Endothelial cell of umbilical vein (primary cell): ENCODE results near the gene SDCCAG8.

Experiments
- EZH2 ChIP-seq: IDR thresholded peaks from 2 replicates; pipeline ENCODE4 v1.6.1; 2012; ENCODE audit warnings: borderline replicate concordance, low read depth, mild to moderate bottlenecking, moderate library complexity, low read length, inconsistent platforms; ENCODE audit not compliant: severe bottlenecking
- FOS ChIP-seq: IDR thresholded peaks from 2 replicates; pipeline ENCODE4 v1.6.1; 2011; ENCODE audit warnings: mild to moderate bottlenecking, low read length, moderate library complexity, borderline replicate concordance; ENCODE audit not compliant: insufficient read depth
- JUN ChIP-seq: IDR thresholded peaks from 2 replicates; pipeline ENCODE4 v1.6.1; 2011; ENCODE audit warnings: borderline replicate concordance, low read depth; ENCODE audit not compliant: insufficient read length, insufficient read depth
- MAX ChIP-seq: IDR thresholded peaks from 2 replicates; pipeline ENCODE4 v1.6.1; 2011; ENCODE audit not compliant: insufficient read depth, insufficient read length
- MYC ChIP-seq: IDR thresholded peaks from one replicate; pipeline ENCODE4 v1.6.1; 2011; ENCODE audit warnings: mild to moderate bottlenecking, low read depth, low read length
- POLR2A ChIP-seq: IDR thresholded peaks from 2 replicates; pipeline ENCODE4 v1.6.1; 2012; ENCODE audit warnings: low read depth, mild to moderate bottlenecking, control low read depth, low read length
- POLR2AphosphoS5 ChIP-seq: IDR thresholded peaks from 2 replicates; pipeline ENCODE4 v1.6.1; 2012; ENCODE audit warnings: low read depth, mild to moderate bottlenecking, control low read depth, low read length, moderate library complexity; ENCODE audit not compliant: insufficient read depth
- TF ChIP-seq, protein P1 (sequence below), 2 donors: IDR thresholded peaks; 1 replicate in 1 of 2; 2 replicates in 1 of 2; pipeline ENCODE4 v1.5.1; 2011; ENCODE audit warnings: low read length in 2 of 2, mild to moderate bottlenecking in 2 of 2, moderate library complexity in 2 of 2, control low read depth in 1 of 2, inconsistent platforms in 1 of 2, low read depth in 1 of 2; ENCODE audit not compliant: insufficient read depth in 1 of 2; ENCODE audit errors: extremely low read depth in 1 of 2

DNA sequence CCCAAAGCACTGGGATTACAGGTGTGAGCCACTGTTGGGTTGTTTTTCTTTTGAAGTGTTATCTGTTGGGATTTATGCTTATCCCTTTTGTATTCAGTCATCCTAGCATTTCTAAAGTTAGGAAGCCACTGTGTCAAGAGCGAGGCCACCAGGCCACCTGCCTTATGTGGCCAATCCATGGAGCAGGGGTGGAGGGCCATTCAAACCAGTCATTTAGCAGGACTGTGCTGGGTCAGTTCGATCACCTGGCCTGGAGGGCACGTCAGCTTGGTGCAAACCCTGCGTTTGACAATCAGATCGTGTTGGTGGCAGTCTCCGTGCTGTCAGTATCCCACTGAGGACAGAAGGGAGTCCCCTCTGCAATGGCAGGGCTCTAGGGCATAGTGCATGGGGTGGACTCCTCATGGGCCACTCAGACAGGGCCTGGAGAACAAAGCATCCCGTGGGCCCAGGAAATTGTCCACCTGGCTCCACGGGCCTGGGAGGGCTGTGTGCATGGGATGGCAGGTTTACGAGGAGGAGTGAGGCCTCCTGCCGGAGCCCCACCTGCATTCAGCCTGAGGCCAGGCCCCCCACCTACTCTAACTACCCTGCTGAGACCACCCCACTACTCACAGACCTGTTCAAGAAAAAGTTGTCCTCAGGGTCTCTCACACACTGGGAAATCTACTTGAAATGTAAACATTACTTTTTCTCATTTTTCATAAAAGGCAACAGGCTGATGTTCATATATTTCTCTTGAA is 242.3 kb downstream of the SDCCAG8 start:
- TF ChIP-seq, protein P1, sequence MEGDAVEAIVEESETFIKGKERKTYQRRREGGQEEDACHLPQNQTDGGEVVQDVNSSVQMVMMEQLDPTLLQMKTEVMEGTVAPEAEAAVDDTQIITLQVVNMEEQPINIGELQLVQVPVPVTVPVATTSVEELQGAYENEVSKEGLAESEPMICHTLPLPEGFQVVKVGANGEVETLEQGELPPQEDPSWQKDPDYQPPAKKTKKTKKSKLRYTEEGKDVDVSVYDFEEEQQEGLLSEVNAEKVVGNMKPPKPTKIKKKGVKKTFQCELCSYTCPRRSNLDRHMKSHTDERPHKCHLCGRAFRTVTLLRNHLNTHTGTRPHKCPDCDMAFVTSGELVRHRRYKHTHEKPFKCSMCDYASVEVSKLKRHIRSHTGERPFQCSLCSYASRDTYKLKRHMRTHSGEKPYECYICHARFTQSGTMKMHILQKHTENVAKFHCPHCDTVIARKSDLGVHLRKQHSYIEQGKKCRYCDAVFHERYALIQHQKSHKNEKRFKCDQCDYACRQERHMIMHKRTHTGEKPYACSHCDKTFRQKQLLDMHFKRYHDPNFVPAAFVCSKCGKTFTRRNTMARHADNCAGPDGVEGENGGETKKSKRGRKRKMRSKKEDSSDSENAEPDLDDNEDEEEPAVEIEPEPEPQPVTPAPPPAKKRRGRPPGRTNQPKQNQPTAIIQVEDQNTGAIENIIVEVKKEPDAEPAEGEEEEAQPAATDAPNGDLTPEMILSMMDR (IDR thresholded peaks at IDR 0.05; ENCODE audit: extremely low read depth in 1 of 2, insufficient read depth in 1 of 2, low read depth in 1 of 2, low read length in 2 of 2), result no peak
- TF ChIP-seq FOS, result no peak
- TF ChIP-seq MAX, result no peak
- no peak for TF ChIP-seq POLR2A
- no peak for TF ChIP-seq POLR2AphosphoS5
- no peak for TF ChIP-seq EZH2
- TF ChIP-seq MYC, result no peak
- TF ChIP-seq JUN, result no peak
